ENCODE results near the gene TTC34.

Gene TTC34

GRCh38 chr1:2814511-2815075 is 13.1 kb upstream of the TTC34 start:
- FAIRE-seq (no peak), DNase-seq (ENCODE audit: low spot score) (no peak)

GRCh38 chr1:2812939-2813653 is 11.6 kb upstream of the TTC34 start:
- FAIRE-seq, result no peak

GRCh38 chr1:2812136-2812535 is 10.6 kb upstream of the TTC34 start:
- no peak for DNase-seq (ENCODE audit: low spot score)
- no peak for FAIRE-seq

More at GRCh38 chr1:2812939-2813653, 11.6 kb upstream of the TTC34 start:
- DNase-seq (ENCODE audit: low spot score), result no peak

- FAIRE-seq, result no peak
- DNase-seq (ENCODE audit: low spot score), result no peak
These were observed 10.0 kb upstream of the TTC34 start for GRCh38 chr1:2811533-2811918.

GRCh38 chr1:2810899-2811532 is 9.5 kb upstream of the TTC34 start:
- no peak for DNase-seq (ENCODE audit: low spot score)
- FAIRE-seq, result no peak

GRCh38 chr1:2810281-2810680 is 8.8 kb upstream of the TTC34 start:
- FAIRE-seq (no peak), DNase-seq (ENCODE audit: low spot score) (no peak)

GRCh38 chr1:2809656-2810055 is 8.2 kb upstream of the TTC34 start:
- FAIRE-seq (no peak), DNase-seq (ENCODE audit: low spot score) (no peak)

- no peak for FAIRE-seq
These were observed 7.5 kb upstream of the TTC34 start for GRCh38 chr1:2808831-2809605.

GRCh38 chr1:2808386-2808705 is 6.9 kb upstream of the TTC34 start:
- FAIRE-seq (no peak), DNase-seq (ENCODE audit: low spot score) (no peak)

More at GRCh38 chr1:2808831-2809605, 7.5 kb upstream of the TTC34 start:
- no peak for DNase-seq (ENCODE audit: low spot score)

- DNase-seq (ENCODE audit: low spot score), result no peak
- FAIRE-seq, result no peak
These were observed 6.3 kb upstream of the TTC34 start for GRCh38 chr1:2807678-2808385.

- FAIRE-seq (no peak), DNase-seq (ENCODE audit: low spot score) (no peak)
These were observed 5.5 kb upstream of the TTC34 start for GRCh38 chr1:2807036-2807435.

GRCh38 chr1:2806591-2806990 is 5.1 kb upstream of the TTC34 start:
- DNase-seq (ENCODE audit: low spot score) (no peak), FAIRE-seq (no peak)

GRCh38 chr1:2805801-2806430 is 4.4 kb upstream of the TTC34 start:
- FAIRE-seq (no peak), DNase-seq (ENCODE audit: low spot score) (no peak)

GRCh38 chr1:2804628-2805351 is 3.3 kb upstream of the TTC34 start:
- no peak for FAIRE-seq
- no peak for DNase-seq (ENCODE audit: low spot score)

GRCh38 chr1:2803931-2804627 is 2.6 kb upstream of the TTC34 start:
- no peak for FAIRE-seq
- no peak for DNase-seq (ENCODE audit: low spot score)

GRCh38 chr1:2803086-2803930 is 1.8 kb upstream of the TTC34 start:
- no peak for FAIRE-seq
- DNase-seq (ENCODE audit: low spot score), result no peak

GRCh38 chr1:2802421-2802961 is 998 bp upstream of the TTC34 start:
- DNase-seq (ENCODE audit: low spot score) (no peak), FAIRE-seq (no peak)

GRCh38 chr1:2801046-2801445 is 447 bp downstream of the TTC34 start:
- DNase-seq (ENCODE audit: low spot score), result no peak
- no peak for FAIRE-seq

- FAIRE-seq, result no peak
- DNase-seq (ENCODE audit: low spot score), result no peak
These were observed 838 bp downstream of the TTC34 start for GRCh38 chr1:2800664-2801045.
